LNCaP clone FGC (cell line): ENCODE data around the gene CLDN19.

Experiments
- DNase-seq: peaks from one replicate; pipeline ENCODE4 v3.0.0-alpha.2; 2011; ENCODE audit warnings: low read depth
- H3K4me3 ChIP-seq: 2 replicates; pipeline ENCODE4 v1.5.1; 2011; ENCODE audit warnings: mild to moderate bottlenecking, low read depth, low read length, control low read depth
- CTCF ChIP-seq: IDR thresholded peaks from 2 replicates; pipeline ENCODE4 v1.5.1; 2012; ENCODE audit warnings: mild to moderate bottlenecking; ENCODE audit not compliant: control insufficient read depth, insufficient read depth; ENCODE audit errors: extremely low read depth

Gene CLDN19

GRCh38 chr1:42690477-42691156 lies 49.4 kb downstream of the CLDN19 start:
- TF ChIP-seq CTCF, result peak; percentile 24; the same call in 1 of the 2 replicates
- DNase-seq, result no peak
- no peak overlapping the region for H3K4me3 ChIP-seq

DNA sequence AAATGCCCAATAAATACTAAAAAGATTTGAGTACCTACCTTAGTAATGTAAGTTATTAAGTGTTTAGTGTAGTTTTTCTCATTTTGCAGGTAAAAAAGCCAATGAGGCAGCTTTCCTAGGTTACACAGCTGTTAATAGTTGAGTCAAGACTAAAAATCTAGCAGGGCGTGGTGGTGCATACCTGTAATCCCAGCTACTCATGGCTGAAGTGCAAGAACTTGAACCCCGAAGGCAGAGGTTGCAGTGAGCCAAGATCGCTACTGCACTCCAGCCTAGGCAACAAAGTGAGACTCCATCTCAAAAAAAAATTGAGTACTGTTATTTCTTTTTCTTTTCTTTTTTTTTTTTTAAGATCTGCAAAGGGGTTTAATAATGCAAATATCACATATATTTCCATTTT lies 50.1 kb downstream of the CLDN19 start:
- TF ChIP-seq CTCF, result no peak
- H3K4me3 ChIP-seq, result no peak overlapping the region
- no peak for DNase-seq

DNA sequence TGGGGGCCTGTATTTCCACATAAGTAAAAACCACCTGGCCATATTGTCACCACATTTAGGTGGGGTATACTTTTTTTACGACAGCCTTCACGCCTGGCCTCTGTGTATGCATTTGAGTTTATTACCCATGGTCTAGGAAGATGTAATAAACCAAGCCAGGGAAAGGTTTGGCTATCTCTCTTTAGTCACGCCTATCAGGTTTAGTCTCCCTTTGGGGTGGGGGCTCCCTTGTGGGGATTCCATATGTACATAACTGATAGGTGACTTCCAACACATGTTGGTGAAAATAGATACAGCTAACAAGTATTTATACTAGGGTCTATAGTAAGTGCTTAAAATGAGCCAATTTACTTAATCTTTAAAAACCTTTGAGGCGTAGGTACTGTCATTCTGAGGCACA lies 53.6 kb downstream of the CLDN19 start:
- DNase-seq, result no peak
- H3K4me3 ChIP-seq, result no peak overlapping the region
- no peak for TF ChIP-seq CTCF

GRCh38 chr1:42684139-42684538 lies 55.9 kb downstream of the CLDN19 start:
- TF ChIP-seq CTCF, result no peak
- no peak for DNase-seq
- H3K4me3 ChIP-seq, result peak overlapping the region; percentile 71
